Right atrium auricular region (tissue), 2 donors: ENCODE measurements around the gene TMIE. TPM values are rescaled to one million over a fixed set of nuclear protein-coding genes. Genes with fewer than 3 reads are reported as not detected.

Source experiments
- DNase-seq: peaks from one replicate; pipeline ENCODE4 v3.0.0-alpha.2; 2019; ENCODE audit warnings: low spot score
- H3K27ac ChIP-seq, 2 donors: fragments of 200-600 bp; sonication (generic); 1 replicate in 1 of 2; 2 replicates in 1 of 2; pipeline ENCODE4 v1.5.1; 2016 to 2019
- H3K27me3 ChIP-seq, 2 donors: fragments of 200-600 bp; sonication (generic); one replicate each; pipeline versions ENCODE4 v1.5.1 to v1.6.0; 2017 to 2019
- H3K36me3 ChIP-seq: fragments of 200-600 bp; sonication (generic); one replicate; pipeline ENCODE4 v1.5.1; 2016
- H3K4me1 ChIP-seq, 2 donors: fragments of 200-600 bp; sonication (generic); one replicate each; pipeline versions ENCODE4 v1.5.1 to v1.6.0; 2017 to 2019
- H3K4me3 ChIP-seq, 2 donors: fragments of 200-600 bp; sonication (generic); 1 replicate in 1 of 2; 2 replicates in 1 of 2; pipeline ENCODE4 v1.5.1; 2017 to 2019; ENCODE audit warnings: mild to moderate bottlenecking in 1 of 2, moderate library complexity in 1 of 2
- H3K9me3 ChIP-seq, 2 donors: fragments of 200-600 bp; sonication (generic); one replicate each; pipeline ENCODE4 v1.5.1; 2019
- total RNA-seq, 2 donors: library from RNA; depleted of rRNA; stranded (reverse); fragments of >200 nt; gene quantifications; one replicate each; pipeline ENCODE4 v1.1.0, GENCODE V29; 2016
- TF ChIP-seq, protein P1 (sequence below), 2 donors: fragments of 200-600 bp; sonication (generic); IDR thresholded peaks; one replicate each; pipeline ENCODE4 v1.5.1; 2019; ENCODE audit warnings: antibody characterized with exemption in 2 of 2

Gene TMIE
- total RNA-seq, 2 donors from 2014 or later = not detected

DNA sequence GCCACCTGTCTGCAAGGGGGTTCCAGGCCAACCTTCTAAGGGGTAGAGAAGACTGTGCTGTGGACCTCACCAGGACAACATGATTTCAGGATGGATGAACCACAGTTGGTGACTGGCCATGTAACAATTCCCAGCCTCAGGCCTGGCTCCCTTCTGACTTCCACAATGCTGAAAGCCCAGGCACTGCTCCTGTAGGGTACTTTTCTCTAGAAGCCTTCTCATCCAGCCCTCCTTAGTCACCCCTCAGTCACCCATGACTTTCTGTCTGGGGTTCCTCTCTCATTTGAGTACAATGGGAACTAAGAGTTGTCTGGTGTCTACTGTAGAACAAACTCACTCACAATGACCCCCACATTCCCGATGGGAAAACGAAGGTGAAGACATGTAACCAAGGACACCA lies 16.3 kb upstream of the TMIE start:
- peaks cover 45% of the 10 kb centered on the region for H3K36me3 ChIP-seq

DNA sequence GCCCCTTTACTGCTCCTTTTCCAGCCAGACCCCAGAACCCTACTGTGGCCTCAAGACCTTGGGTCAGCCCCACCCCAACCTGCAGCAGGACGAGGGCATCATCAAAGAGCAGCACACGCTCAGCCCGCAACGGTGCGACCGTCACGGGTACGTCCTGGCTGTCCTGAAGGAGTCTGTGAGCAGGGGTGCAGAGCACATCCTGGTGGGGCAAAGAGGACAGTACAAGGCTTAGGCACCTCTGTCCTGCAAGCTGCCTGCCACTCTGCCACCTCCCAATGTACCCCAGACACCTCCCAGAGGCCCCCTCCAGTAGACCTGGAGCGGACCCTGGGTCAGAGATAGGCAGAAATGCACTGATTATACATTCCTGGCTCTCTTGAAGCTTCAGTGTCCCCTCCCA lies 15.7 kb upstream of the TMIE start:
- Histone ChIP-seq H3K27ac (no peak overlapping the region), H3K27me3 (no peaks in the 10 kb centered on the region), H3K9me3 (no peaks in the 10 kb centered on the region), H3K4me3 (no peak overlapping the region), H3K36me3 (peaks cover 45% of the 10 kb centered on the region), H3K4me1 (peaks cover 0 to 17% of the 10 kb centered on the region in 2 donors)
- DNase-seq = no peak
- TF ChIP-seq, protein P1, sequence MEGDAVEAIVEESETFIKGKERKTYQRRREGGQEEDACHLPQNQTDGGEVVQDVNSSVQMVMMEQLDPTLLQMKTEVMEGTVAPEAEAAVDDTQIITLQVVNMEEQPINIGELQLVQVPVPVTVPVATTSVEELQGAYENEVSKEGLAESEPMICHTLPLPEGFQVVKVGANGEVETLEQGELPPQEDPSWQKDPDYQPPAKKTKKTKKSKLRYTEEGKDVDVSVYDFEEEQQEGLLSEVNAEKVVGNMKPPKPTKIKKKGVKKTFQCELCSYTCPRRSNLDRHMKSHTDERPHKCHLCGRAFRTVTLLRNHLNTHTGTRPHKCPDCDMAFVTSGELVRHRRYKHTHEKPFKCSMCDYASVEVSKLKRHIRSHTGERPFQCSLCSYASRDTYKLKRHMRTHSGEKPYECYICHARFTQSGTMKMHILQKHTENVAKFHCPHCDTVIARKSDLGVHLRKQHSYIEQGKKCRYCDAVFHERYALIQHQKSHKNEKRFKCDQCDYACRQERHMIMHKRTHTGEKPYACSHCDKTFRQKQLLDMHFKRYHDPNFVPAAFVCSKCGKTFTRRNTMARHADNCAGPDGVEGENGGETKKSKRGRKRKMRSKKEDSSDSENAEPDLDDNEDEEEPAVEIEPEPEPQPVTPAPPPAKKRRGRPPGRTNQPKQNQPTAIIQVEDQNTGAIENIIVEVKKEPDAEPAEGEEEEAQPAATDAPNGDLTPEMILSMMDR (IDR thresholded peaks at IDR 0.05) = no peak

More for the DNA sequence above, 16.3 kb upstream of the TMIE start:
- no peak overlapping the region for H3K4me3 ChIP-seq
- H3K27me3 ChIP-seq = no peaks in the 10 kb centered on the region
- no peak overlapping the region for H3K27ac ChIP-seq
- peaks cover 0 to 11% of the 10 kb centered on the region in 2 donors for H3K4me1 ChIP-seq
- no peak for DNase-seq
- TF ChIP-seq, protein P1 (IDR thresholded peaks at IDR 0.05) = no peak
- H3K9me3 ChIP-seq = no peaks in the 10 kb centered on the region

- no peak for DNase-seq
- Histone ChIP-seq H3K27ac (peak overlapping the region in 1 of 2 donors; percentile 2), H3K4me3 (no peak overlapping the region), H3K27me3 (no peaks in the 10 kb centered on the region), H3K9me3 (no peaks in the 10 kb centered on the region), H3K36me3 (peaks cover 16% of the 10 kb centered on the region), H3K4me1 (peaks cover 0 to 57% of the 10 kb centered on the region in 2 donors)
- TF ChIP-seq, protein P1 (IDR thresholded peaks at IDR 0.05) = no peak
Measured at GRCh38 chr3:46690798-46691197, 10.4 kb upstream of the TMIE start.

- Histone ChIP-seq H3K27me3 (no peaks in the 10 kb centered on the region), H3K9me3 (no peaks in the 10 kb centered on the region), H3K4me3 (peak overlapping the region; percentile 66 to 76), H3K36me3 (peaks cover 9% of the 10 kb centered on the region), H3K4me1 (peaks cover 0 to 75% of the 10 kb centered on the region in 2 donors), H3K27ac (peak overlapping the region; percentile 88 to 92)
- DNase-seq = no peak
- TF ChIP-seq, protein P1 (IDR thresholded peaks at IDR 0.05) = no peak
Measured at GRCh38 chr3:46692566-46692990, 8.6 kb upstream of the TMIE start.

DNA sequence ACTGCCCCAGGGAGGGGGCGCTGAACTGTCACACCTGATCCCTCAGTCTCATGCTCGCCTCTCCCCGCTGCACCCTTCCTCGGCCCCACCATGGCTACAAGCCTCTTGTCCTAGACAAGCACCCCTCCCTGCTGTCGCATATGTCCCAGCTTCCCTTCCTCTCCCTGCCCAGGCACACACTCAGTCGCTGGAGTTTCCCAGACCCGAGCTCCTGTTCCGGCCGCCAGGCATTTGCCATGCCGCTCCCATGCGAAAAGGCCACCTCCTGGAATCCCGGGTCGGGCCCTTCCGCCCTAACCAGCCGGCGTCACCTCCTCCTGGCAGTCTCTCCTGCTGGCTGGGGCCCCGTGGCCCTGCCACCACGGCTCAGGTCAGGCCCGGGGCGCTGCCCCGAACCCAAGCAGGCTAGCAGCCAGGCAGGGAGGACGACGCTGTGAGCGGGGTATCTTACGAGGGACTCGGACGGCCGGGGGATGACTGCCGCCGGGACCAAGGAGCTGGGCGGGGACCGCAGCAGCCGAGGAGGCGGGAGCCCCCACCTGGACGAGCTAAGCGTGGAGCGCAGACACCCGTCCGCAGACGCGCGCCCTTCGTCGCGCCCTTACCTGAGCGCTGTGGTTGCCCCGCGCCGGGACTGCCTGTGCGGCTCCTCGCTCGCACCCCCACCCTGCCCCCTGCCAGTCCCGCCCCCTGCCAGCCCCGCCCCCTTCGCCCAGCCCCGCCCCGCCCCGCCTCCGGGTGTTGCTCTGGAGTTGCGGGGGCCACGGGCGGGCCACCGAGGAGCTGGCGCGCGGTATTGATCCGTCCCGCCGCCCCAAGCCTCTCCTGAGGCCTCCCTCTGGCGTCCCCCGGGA lies 7.9 kb upstream of the TMIE start, which contains the start of gene ALS2CL:
Gene ALS2CL, minus strand, starts transcription at position 642 of the 854 bp plus-strand sequence. CDS start 4,239 bp downstream, outside the sequence.
- Histone ChIP-seq H3K27me3 (no peaks in the 10 kb centered on the region), H3K27ac (peak within 1 kb of the TSS; percentile 88 to 92), H3K4me1 (peaks cover 0 to 76% of the 10 kb centered on the region in 2 donors), H3K4me3 (peak within 1 kb of the TSS; percentile 66 to 76), H3K9me3 (no peaks in the 10 kb centered on the region), H3K36me3 (peaks cover 2% of the 10 kb centered on the region)
- no peak for DNase-seq
- TF ChIP-seq, protein P1 (IDR thresholded peaks at IDR 0.05) = no peak
